GM19099 (cell line): ENCODE results near the gene FLYWCH1.

Experiments
- POLR2A ChIP-seq: IDR thresholded peaks from 3 replicates; pipeline ENCODE4 v1.6.1; 2011; ENCODE audit warnings: low read depth; ENCODE audit not compliant: insufficient read length; ENCODE audit errors: extremely low read depth

Gene FLYWCH1, protein sequence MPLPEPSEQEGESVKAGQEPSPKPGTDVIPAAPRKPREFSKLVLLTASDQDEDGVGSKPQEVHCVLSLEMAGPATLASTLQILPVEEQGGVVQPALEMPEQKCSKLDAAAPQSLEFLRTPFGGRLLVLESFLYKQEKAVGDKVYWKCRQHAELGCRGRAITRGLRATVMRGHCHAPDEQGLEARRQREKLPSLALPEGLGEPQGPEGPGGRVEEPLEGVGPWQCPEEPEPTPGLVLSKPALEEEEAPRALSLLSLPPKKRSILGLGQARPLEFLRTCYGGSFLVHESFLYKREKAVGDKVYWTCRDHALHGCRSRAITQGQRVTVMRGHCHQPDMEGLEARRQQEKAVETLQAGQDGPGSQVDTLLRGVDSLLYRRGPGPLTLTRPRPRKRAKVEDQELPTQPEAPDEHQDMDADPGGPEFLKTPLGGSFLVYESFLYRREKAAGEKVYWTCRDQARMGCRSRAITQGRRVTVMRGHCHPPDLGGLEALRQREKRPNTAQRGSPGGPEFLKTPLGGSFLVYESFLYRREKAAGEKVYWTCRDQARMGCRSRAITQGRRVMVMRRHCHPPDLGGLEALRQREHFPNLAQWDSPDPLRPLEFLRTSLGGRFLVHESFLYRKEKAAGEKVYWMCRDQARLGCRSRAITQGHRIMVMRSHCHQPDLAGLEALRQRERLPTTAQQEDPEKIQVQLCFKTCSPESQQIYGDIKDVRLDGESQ

DNA sequence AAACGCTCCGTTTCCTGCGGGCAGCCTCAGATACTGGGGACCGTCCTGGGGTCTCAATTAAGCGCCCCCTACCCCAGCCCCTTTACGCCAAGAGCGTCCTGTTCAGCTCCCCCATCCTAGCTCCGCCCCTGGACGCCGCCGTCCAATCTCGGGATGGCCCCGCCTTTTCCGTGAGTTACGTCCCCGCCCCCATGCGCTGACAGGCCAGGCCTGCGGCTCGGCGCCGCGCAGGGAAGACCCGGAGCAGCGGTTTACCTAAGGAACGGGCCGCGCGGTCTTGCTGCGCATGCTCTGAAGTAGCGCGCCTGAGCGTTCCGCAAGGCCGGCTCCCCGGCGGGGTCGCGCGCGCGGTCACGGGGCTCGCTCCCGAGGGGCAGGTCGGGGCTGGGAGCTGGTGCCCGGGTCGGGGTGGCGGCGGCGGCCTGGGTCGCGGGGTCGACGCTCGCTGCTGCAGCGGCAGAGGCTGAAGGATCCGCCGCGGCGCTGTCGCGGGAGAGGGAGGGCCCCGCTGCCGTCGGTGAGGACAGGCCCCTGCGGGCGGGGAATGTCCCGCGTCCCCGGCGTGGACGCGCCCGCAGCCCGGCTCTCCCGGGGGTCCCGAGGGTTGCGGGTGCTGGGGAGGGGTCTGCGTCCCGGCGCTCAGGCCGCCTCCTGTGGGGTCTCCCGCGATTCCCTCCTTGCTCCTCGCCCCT is at the start of gene FLYWCH1:
TSS of gene FLYWCH1 (plus strand) at position 294 of the 692 bp plus-strand sequence. CDS start 17,755 bp downstream, outside the sequence.
- TF ChIP-seq POLR2A = peak; percentile 70

- TF ChIP-seq POLR2A = no peak
These were observed 46.1 kb upstream of the FLYWCH1 start for GRCh38 chr16:2865651-2866050.

GRCh38 chr16:2866431-2866830 is 45.3 kb upstream of the FLYWCH1 start:
- TF ChIP-seq POLR2A = no peak

GRCh38 chr16:2867661-2867986 is 44.1 kb upstream of the FLYWCH1 start:
- TF ChIP-seq POLR2A = no peak

DNA sequence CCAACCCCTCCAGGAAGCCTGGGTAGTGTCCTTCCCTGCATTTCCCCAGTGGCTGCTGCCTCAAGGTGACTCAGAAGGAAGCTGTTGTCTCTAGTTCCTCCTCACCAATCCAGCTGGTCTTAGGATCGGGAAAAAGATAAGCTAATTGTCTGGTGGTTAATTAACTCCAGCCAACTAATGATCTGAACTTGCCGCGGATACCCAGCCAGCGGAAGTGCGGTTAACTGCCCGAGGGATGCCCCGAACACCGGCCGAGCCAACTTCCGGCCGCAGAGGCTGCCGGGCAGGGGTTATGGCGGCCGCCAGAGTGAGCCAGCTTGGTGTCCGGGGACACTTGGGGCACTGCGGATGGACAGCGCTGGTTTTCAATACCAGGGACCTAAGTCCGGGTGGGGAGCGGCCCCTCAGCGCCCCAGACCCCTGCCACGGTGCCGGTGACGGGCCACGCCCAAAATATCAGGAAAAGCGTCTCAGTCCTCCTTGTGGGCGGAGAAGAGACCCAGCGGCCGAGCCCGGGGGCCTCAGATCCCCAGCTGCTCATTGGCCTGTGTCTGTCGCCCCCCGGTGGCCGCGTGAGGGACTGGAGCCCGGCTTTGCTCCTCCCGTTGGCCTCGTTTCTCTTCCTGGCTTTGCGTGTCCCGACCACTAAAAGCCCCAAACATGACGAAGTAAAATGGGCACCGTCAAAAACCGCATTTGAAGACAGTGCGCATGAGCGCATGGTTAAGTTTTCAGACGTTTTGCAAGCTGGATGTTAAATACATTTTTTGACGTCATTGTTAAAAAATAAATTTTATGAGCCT is 43.5 kb upstream of the FLYWCH1 start:
- TF ChIP-seq POLR2A = peak; percentile 96

GRCh38 chr16:2871926-2872325 is 39.8 kb upstream of the FLYWCH1 start:
- TF ChIP-seq POLR2A = no peak

- no peak for TF ChIP-seq POLR2A
These were observed 37.5 kb upstream of the FLYWCH1 start for GRCh38 chr16:2874032-2874911.

DNA sequence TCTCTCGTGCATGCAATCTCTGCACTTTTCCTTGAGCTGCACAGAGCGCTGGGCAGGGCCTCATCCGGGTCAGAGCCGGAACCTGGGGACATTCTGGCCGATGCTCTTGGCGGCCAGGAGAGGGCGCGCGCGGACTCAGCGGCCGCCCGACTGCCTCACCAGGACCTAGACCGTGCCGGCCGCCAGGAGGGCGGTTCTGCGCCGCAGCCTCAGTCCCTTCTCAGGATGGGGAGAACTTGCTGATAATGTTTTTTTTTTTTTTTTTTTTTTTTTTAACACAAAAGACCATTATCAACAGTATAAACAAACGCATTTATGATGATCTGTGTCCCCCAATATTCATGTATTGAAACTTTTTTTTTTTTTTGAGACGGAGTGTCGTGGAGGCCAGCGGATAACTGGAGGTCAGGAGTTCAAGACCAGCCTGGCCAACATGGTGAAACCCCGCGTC is 36.8 kb upstream of the FLYWCH1 start:
- no peak for TF ChIP-seq POLR2A

GRCh38 chr16:2879854-2880508 is 31.8 kb upstream of the FLYWCH1 start:
- TF ChIP-seq POLR2A = no peak

DNA sequence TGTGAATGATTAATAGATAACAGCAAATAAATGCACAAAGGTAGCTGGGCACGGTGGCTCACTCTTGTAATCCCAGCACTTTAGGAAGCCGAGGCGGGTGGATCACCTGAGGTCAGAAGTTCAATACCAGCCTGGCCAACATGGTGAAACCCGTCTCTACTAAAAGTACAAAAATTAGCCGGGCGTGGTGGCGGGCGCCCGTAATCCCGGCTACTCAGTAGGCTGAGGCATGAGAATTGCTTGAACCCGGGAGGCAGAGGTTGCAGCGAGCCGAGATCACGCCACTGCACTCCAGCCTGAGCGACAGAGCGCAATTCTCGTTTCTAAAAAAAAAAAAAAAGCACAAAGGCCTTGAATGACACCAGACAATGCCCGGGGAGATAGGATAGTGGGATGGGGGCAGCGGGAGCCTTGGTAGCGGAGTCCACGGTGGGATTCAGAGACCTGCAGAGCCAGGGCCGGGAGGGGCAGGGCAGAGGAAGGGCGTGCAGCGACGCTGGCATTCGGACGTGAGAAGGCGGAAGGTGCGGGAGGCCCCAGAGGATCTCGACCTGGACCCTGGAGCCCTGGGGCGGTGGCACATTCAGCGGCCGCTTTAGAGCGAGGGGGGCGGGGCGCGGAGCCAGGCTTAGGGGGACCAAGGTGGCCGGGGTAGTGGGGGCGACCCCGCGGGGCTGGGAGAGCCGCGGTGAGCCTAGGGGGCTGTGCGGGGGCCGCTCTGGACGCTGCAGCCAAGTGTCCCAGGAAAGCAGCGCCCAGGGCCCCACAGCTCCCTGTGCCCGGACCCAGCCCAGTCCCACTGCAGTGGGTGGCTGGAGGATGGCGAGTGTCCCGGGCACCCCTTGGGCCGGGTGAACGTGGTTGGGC is 29.7 kb upstream of the FLYWCH1 start:
- no peak for TF ChIP-seq POLR2A

GRCh38 chr16:2882650-2883457 is 28.9 kb upstream of the FLYWCH1 start, which contains the start of gene FLYWCH2:
Gene FLYWCH2 (plus strand): TSS chr16:2883215. CDS start chr16:2896450, 13,235 bp downstream.
- TF ChIP-seq POLR2A = peak; percentile 86

GRCh38 chr16:2883458-2883908 is 28.2 kb upstream of the FLYWCH1 start:
- no peak for TF ChIP-seq POLR2A

- TF ChIP-seq POLR2A = no peak
These were observed 27.7 kb upstream of the FLYWCH1 start for GRCh38 chr16:2884041-2884451.
